Measurements from ENCODE around the gene TBC1D5.
"Not testable (repeated sequence)": the region's sequence is repeated elsewhere in the genome, so short reads cannot be mapped to it uniquely, and the experiment has no call there.

The TBC1D5 gene

DNA sequence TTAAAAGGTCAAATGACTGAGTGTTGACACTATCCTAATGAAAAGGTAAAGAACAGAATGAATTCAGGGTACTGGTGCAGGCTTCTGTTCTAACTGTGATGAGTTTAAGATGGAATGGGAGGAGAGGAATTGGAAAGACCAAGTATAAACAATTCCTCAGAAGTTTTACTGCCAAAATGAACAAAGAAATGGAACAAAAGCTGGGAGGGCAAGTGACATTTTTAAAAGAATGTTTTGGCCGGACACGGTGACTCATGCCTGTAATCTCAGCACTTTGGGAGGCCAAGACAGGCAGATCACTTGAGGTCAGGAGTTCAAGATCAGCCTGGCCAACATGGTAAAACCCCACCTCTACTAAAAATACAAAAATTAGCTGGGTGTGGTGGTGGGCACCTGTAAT, 106.8 kb downstream of the TBC1D5 start:
- not testable (repeated sequence) for H3K9me3 ChIP-seq (ENCODE audit: control insufficient read depth in 2 of 2, low read length in 2 of 2); H3K27ac ChIP-seq (ENCODE audit: low read depth in 2 of 2, low read length in 2 of 2); H3K27me3 ChIP-seq (ENCODE audit: control insufficient read depth in 2 of 2, insufficient read depth in 2 of 2, low read length in 2 of 2); H3K4me1 ChIP-seq (ENCODE audit: control insufficient read depth in 2 of 2, insufficient read depth in 2 of 2, low read length in 2 of 2); H3K9ac ChIP-seq (ENCODE audit: low read depth in 1 of 2, low read length in 2 of 2); H3K4me3 ChIP-seq (ENCODE audit: low read length in 2 of 2); H3K36me3 ChIP-seq (ENCODE audit: control insufficient read depth in 2 of 2, insufficient read depth in 2 of 2, low read length in 2 of 2)

DNA sequence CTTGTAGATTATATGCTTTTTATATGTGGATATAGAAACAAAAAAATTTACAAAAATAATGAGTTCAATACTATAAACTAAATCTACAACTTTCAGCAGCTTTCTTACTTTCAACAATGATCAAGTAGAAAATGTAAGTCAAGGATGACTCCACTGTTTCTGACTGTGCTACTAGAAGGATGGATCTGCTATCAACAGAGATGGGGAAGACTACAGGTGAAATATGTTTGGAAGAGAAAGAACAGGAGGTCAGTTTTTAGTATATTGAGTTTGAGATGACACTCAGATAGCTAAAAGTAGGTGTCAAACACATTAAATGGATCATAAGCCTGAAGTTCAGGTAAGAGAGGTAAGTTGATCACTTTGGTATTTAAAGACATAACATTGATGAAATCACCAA, 107.5 kb downstream of the TBC1D5 start:
- H3K4me1 ChIP-seq (ENCODE audit: control insufficient read depth in 2 of 2, insufficient read depth in 2 of 2, low read length in 2 of 2) = no peaks in the 10 kb centered on the region
- no peaks in the 10 kb centered on the region for H3K27me3 ChIP-seq (ENCODE audit: control insufficient read depth in 2 of 2, insufficient read depth in 2 of 2, low read length in 2 of 2)
- H3K9me3 ChIP-seq (ENCODE audit: control insufficient read depth in 2 of 2, low read length in 2 of 2) = no peaks in the 10 kb centered on the region
- H3K27ac ChIP-seq (ENCODE audit: low read depth in 2 of 2, low read length in 2 of 2) = no peak overlapping the region
- no peaks in the 10 kb centered on the region for H3K36me3 ChIP-seq (ENCODE audit: control insufficient read depth in 2 of 2, insufficient read depth in 2 of 2, low read length in 2 of 2)
- no peak overlapping the region for H3K9ac ChIP-seq (ENCODE audit: low read depth in 1 of 2, low read length in 2 of 2)
- H3K4me3 ChIP-seq (ENCODE audit: low read length in 2 of 2) = no peak overlapping the region

DNA sequence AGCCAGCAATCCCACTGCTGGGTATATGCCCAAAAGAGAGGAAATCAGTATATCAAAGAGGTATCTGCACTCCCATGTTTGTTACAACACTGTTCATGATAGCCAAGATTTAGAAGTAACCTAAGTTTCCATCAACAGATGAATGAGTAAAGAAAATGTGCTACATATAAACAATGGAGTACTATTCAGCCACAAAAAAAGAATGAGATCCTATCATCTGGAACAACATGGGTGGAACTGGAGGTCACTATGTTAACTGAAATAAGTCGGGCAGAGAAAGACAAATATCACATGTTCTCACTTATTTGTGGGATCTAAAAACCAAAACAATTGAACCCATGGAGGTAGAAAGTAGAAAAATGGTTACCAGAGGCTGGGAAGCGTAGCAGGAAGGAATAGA, 108.2 kb downstream of the TBC1D5 start:
- Histone ChIP-seq H3K27me3 (ENCODE audit: control insufficient read depth in 2 of 2, insufficient read depth in 2 of 2, low read length in 2 of 2) (no peaks in the 10 kb centered on the region), H3K36me3 (ENCODE audit: control insufficient read depth in 2 of 2, insufficient read depth in 2 of 2, low read length in 2 of 2) (no peaks in the 10 kb centered on the region), H3K4me3 (ENCODE audit: low read length in 2 of 2) (no peak overlapping the region), H3K27ac (ENCODE audit: low read depth in 2 of 2, low read length in 2 of 2) (no peak overlapping the region), H3K9ac (ENCODE audit: low read depth in 1 of 2, low read length in 2 of 2) (no peak overlapping the region), H3K9me3 (ENCODE audit: control insufficient read depth in 2 of 2, low read length in 2 of 2) (no peaks in the 10 kb centered on the region), H3K4me1 (ENCODE audit: control insufficient read depth in 2 of 2, insufficient read depth in 2 of 2, low read length in 2 of 2) (no peaks in the 10 kb centered on the region)

DNA sequence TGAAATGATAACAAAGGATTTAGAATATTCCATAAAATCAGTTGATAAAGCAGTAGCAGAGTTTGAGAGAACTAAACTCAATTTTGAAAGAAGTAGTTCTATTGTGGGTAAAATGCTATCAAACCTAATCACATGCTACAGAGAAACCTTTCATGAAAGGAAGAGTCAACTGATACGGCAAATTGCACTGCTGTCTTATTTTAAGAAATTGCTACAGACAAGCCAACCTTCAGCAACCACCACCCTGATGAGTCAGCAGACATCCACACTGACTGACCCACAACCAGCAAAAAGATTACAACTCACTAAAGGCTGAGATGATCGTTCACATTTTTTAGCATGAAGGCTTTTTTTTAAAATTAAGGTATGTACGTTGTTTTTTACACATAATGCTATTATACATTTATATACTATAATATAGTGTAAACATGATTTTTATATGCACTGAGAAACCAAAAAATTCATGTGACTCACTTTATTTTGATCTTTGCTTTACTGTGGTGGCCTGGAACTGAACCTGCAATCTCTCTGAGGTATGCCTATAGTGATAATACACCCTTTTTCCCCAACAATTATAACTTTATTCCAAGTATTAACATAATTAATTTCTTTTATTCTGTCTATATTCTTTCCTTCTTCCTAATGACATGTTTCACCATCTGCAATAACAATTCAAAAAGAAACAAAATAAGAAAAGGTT, 109.9 kb downstream of the TBC1D5 start:
- no peak overlapping the region for H3K27ac ChIP-seq (ENCODE audit: low read depth in 2 of 2, low read length in 2 of 2)
- H3K4me1 ChIP-seq (ENCODE audit: control insufficient read depth in 2 of 2, insufficient read depth in 2 of 2, low read length in 2 of 2) = no peaks in the 10 kb centered on the region
- H3K36me3 ChIP-seq (ENCODE audit: control insufficient read depth in 2 of 2, insufficient read depth in 2 of 2, low read length in 2 of 2) = no peaks in the 10 kb centered on the region
- H3K27me3 ChIP-seq (ENCODE audit: control insufficient read depth in 2 of 2, insufficient read depth in 2 of 2, low read length in 2 of 2) = no peaks in the 10 kb centered on the region
- no peaks in the 10 kb centered on the region for H3K9me3 ChIP-seq (ENCODE audit: control insufficient read depth in 2 of 2, low read length in 2 of 2)
- no peak overlapping the region for H3K9ac ChIP-seq (ENCODE audit: low read depth in 1 of 2, low read length in 2 of 2)
- H3K4me3 ChIP-seq (ENCODE audit: low read length in 2 of 2) = no peak overlapping the region

DNA sequence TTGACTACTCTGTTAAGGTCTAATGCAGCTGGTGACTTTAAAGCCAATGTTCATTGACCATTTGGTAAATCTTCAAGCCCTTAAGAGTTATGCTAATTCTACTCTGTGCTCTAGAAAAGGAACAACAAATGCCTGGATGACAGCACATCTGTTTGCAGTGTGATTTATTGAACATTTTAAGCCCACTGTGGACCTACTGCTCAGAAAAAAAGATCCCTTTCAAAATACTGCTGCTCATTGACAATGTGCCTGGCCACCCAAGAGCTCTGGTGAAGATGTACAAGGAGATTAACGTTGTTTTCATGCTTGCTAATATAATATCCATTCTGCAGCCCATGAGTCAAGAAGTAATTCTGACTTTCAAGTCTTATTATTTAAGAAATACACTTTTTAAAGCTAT, 110.8 kb downstream of the TBC1D5 start:
- Histone ChIP-seq H3K4me1 (ENCODE audit: control insufficient read depth in 2 of 2, insufficient read depth in 2 of 2, low read length in 2 of 2) (no peaks in the 10 kb centered on the region), H3K27me3 (ENCODE audit: control insufficient read depth in 2 of 2, insufficient read depth in 2 of 2, low read length in 2 of 2) (no peaks in the 10 kb centered on the region), H3K9ac (ENCODE audit: low read depth in 1 of 2, low read length in 2 of 2) (no peak overlapping the region), H3K9me3 (ENCODE audit: control insufficient read depth in 2 of 2, low read length in 2 of 2) (no peaks in the 10 kb centered on the region), H3K36me3 (ENCODE audit: control insufficient read depth in 2 of 2, insufficient read depth in 2 of 2, low read length in 2 of 2) (no peaks in the 10 kb centered on the region), H3K4me3 (ENCODE audit: low read length in 2 of 2) (no peak overlapping the region), H3K27ac (ENCODE audit: low read depth in 2 of 2, low read length in 2 of 2) (no peak overlapping the region)

DNA sequence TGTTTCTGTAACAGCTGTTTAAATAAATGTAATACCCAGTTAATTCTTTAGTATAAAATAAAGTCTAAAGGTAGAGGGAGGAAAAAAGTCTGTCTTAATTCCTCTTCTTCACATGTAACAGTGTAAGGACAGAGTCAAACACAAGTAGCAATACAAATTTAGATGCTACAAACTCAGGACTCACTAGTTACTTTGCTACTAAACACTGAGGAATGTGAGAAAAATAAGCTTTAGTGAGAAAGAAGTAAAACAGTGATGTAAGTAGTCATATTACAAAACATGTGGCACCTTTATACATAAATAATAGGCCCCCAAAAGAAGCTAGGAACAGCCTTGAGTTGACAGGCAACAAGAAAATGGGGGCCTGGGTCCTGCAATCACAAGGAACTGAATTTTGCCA, 113.0 kb downstream of the TBC1D5 start:
- no peak overlapping the region for H3K27ac ChIP-seq (ENCODE audit: low read depth in 2 of 2, low read length in 2 of 2)
- H3K4me1 ChIP-seq (ENCODE audit: control insufficient read depth in 2 of 2, insufficient read depth in 2 of 2, low read length in 2 of 2) = no peaks in the 10 kb centered on the region
- H3K36me3 ChIP-seq (ENCODE audit: control insufficient read depth in 2 of 2, insufficient read depth in 2 of 2, low read length in 2 of 2) = no peaks in the 10 kb centered on the region
- H3K4me3 ChIP-seq (ENCODE audit: low read length in 2 of 2) = no peak overlapping the region
- no peak overlapping the region for H3K9ac ChIP-seq (ENCODE audit: low read depth in 1 of 2, low read length in 2 of 2)
- no peaks in the 10 kb centered on the region for H3K9me3 ChIP-seq (ENCODE audit: control insufficient read depth in 2 of 2, low read length in 2 of 2)
- no peaks in the 10 kb centered on the region for H3K27me3 ChIP-seq (ENCODE audit: control insufficient read depth in 2 of 2, insufficient read depth in 2 of 2, low read length in 2 of 2)

DNA sequence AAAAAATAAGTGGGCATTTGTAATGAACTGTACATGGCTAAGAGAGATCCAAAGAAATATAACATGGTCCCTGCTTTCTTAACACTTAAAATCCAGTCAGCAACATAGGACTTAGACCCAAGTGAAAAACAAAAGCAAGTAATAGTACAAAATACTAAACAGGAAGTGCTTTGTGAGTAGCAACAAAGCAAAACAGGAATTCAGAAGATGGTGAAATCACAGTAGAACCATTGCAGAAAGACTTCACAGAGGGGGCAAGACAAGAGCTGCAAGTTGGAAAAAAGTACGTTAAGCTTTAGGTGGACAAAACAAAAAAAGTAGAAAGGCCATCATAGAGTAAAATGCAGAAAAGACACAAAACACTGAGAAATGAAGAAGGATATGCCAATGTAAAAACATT, 116.0 kb downstream of the TBC1D5 start:
- Histone ChIP-seq H3K9ac (ENCODE audit: low read depth in 1 of 2, low read length in 2 of 2) (no peak overlapping the region), H3K27ac (ENCODE audit: low read depth in 2 of 2, low read length in 2 of 2) (no peak overlapping the region), H3K4me1 (ENCODE audit: control insufficient read depth in 2 of 2, insufficient read depth in 2 of 2, low read length in 2 of 2) (no peaks in the 10 kb centered on the region), H3K4me3 (ENCODE audit: low read length in 2 of 2) (no peak overlapping the region), H3K9me3 (ENCODE audit: control insufficient read depth in 2 of 2, low read length in 2 of 2) (no peaks in the 10 kb centered on the region), H3K36me3 (ENCODE audit: control insufficient read depth in 2 of 2, insufficient read depth in 2 of 2, low read length in 2 of 2) (peaks cover 0 to 3% of the 10 kb centered on the region in 2 donors), H3K27me3 (ENCODE audit: control insufficient read depth in 2 of 2, insufficient read depth in 2 of 2, low read length in 2 of 2) (no peaks in the 10 kb centered on the region)

DNA sequence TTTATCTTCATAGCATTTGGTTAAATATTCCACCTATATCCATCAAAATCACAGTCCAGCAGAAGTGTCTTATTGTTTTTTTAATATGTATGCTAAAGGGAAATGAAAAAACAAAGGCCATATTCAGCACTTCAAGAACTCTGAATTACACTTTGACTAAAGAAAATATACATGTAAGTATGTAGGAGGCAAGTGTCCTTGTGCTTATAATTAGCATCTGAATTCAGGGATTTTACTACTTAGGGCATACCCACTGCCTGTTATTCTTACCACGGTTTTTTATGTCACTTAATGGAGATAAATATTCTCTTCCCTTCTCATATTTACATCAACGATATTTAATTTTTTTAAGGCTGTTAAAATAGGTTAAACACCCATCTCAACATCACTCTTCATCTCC, 117.3 kb downstream of the TBC1D5 start:
- no peak overlapping the region for H3K27ac ChIP-seq (ENCODE audit: low read depth in 2 of 2, low read length in 2 of 2)
- H3K36me3 ChIP-seq (ENCODE audit: control insufficient read depth in 2 of 2, insufficient read depth in 2 of 2, low read length in 2 of 2) = peaks cover 0 to 3% of the 10 kb centered on the region in 2 donors
- H3K4me1 ChIP-seq (ENCODE audit: control insufficient read depth in 2 of 2, insufficient read depth in 2 of 2, low read length in 2 of 2) = no peaks in the 10 kb centered on the region
- no peak overlapping the region for H3K9ac ChIP-seq (ENCODE audit: low read depth in 1 of 2, low read length in 2 of 2)
- no peak overlapping the region for H3K4me3 ChIP-seq (ENCODE audit: low read length in 2 of 2)
- no peaks in the 10 kb centered on the region for H3K27me3 ChIP-seq (ENCODE audit: control insufficient read depth in 2 of 2, insufficient read depth in 2 of 2, low read length in 2 of 2)
- H3K9me3 ChIP-seq (ENCODE audit: control insufficient read depth in 2 of 2, low read length in 2 of 2) = no peaks in the 10 kb centered on the region

DNA sequence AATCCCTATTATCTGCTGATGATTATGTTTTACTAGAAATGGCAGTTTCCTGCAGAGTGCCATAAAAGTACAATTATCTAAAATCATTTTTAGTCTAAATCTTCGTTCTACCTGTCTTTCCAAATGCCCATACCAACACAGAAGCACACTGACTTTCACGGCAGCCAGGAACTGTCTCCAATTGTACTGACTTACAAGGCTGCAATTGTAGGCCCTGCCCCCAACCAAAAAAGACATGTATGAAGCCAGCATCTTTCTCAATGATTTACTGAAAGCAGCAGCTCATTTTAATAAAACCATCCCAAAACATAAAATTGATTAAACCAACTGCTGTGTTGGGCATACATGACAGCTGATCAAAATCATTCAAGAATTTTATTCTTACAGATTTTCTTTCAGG, 119.0 kb downstream of the TBC1D5 start:
- no peaks in the 10 kb centered on the region for H3K9me3 ChIP-seq (ENCODE audit: control insufficient read depth in 2 of 2, low read length in 2 of 2)
- H3K27ac ChIP-seq (ENCODE audit: low read depth in 2 of 2, low read length in 2 of 2) = no peak overlapping the region
- H3K4me3 ChIP-seq (ENCODE audit: low read length in 2 of 2) = no peak overlapping the region
- no peaks in the 10 kb centered on the region for H3K4me1 ChIP-seq (ENCODE audit: control insufficient read depth in 2 of 2, insufficient read depth in 2 of 2, low read length in 2 of 2)
- no peak overlapping the region for H3K9ac ChIP-seq (ENCODE audit: low read depth in 1 of 2, low read length in 2 of 2)
- H3K36me3 ChIP-seq (ENCODE audit: control insufficient read depth in 2 of 2, insufficient read depth in 2 of 2, low read length in 2 of 2) = peaks cover 0 to 3% of the 10 kb centered on the region in 2 donors
- no peaks in the 10 kb centered on the region for H3K27me3 ChIP-seq (ENCODE audit: control insufficient read depth in 2 of 2, insufficient read depth in 2 of 2, low read length in 2 of 2)

DNA sequence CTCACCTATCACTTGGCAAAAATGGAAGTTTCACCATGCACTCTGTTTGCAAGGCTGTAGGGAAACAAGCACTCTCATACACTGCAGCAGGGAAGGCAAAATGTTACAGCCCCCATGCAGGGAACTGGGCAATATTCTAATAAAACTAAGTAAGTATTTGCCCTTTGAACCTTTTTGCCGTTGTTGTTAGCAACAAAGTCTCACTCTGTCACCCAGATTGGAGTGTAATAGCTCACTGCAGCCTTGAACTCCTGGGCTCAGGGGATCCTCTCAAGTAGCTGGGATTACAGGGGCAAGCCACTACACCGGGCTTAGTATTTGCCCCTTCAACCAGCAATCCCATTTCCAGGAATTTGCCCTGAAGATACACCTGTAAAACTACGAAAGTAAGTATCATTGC, 122.5 kb downstream of the TBC1D5 start:
- Histone ChIP-seq H3K4me3 (ENCODE audit: low read length in 2 of 2) (no peak overlapping the region), H3K9me3 (ENCODE audit: control insufficient read depth in 2 of 2, low read length in 2 of 2) (no peaks in the 10 kb centered on the region), H3K36me3 (ENCODE audit: control insufficient read depth in 2 of 2, insufficient read depth in 2 of 2, low read length in 2 of 2) (peaks cover 0 to 3% of the 10 kb centered on the region in 2 donors), H3K9ac (ENCODE audit: low read depth in 1 of 2, low read length in 2 of 2) (no peak overlapping the region), H3K4me1 (ENCODE audit: control insufficient read depth in 2 of 2, insufficient read depth in 2 of 2, low read length in 2 of 2) (no peaks in the 10 kb centered on the region), H3K27ac (ENCODE audit: low read depth in 2 of 2, low read length in 2 of 2) (no peak overlapping the region), H3K27me3 (ENCODE audit: control insufficient read depth in 2 of 2, insufficient read depth in 2 of 2, low read length in 2 of 2) (no peaks in the 10 kb centered on the region)

DNA sequence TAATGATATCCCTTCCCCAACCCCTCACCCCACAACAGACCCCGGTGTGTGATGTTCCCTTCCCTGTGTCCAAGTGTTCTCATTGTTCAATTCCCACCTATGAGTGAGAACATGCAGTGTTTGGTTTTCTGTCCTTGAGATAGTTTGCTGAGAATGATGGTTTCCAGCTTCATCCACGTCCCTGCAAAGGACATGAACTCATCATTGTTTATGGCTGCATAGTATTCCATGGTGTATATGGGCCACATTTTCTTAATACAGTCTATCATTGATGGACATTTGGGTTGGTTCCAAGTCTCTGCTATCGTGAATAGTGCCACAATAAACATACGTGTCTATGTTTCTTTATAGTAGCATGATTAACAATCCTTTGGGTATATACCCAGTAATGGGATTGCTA, 129.4 kb downstream of the TBC1D5 start:
- H3K36me3 ChIP-seq (ENCODE audit: control insufficient read depth in 2 of 2, insufficient read depth in 2 of 2, low read length in 2 of 2); H3K27ac ChIP-seq (ENCODE audit: low read depth in 2 of 2, low read length in 2 of 2); H3K9me3 ChIP-seq (ENCODE audit: control insufficient read depth in 2 of 2, low read length in 2 of 2); H3K4me3 ChIP-seq (ENCODE audit: low read length in 2 of 2); H3K9ac ChIP-seq (ENCODE audit: low read depth in 1 of 2, low read length in 2 of 2); H3K27me3 ChIP-seq (ENCODE audit: control insufficient read depth in 2 of 2, insufficient read depth in 2 of 2, low read length in 2 of 2); H3K4me1 ChIP-seq (ENCODE audit: control insufficient read depth in 2 of 2, insufficient read depth in 2 of 2, low read length in 2 of 2): not testable (repeated sequence)

Data from mucosa of rectum (tissue), 2 donors.